ENCODE measurements around the gene ECEL1.
"Not testable (repeated sequence)": the region's sequence is repeated elsewhere in the genome, so short reads cannot be mapped to it uniquely, and the experiment has no call there.

Gene ECEL1

GRCh38 chr2:232458051-232458660, 29.5 kb downstream of the ECEL1 start:
- no peak for DNase-seq

- no peak for DNase-seq
Observed at GRCh38 chr2:232457121-232458011, 30.3 kb downstream of the ECEL1 start.

GRCh38 chr2:232456296-232457120, 31.1 kb downstream of the ECEL1 start:
- DNase-seq: no peak

GRCh38 chr2:232455426-232456255, 32.0 kb downstream of the ECEL1 start, which contains the start of gene ALPI:
Gene ALPI (plus strand): TSS chr2:232456153. CDS start chr2:232456200, 47 bp downstream.
- DNase-seq: no peak

GRCh38 chr2:232454630-232455029, 33.0 kb downstream of the ECEL1 start:
- DNase-seq: no peak

GRCh38 chr2:232451645-232452044, 36.0 kb downstream of the ECEL1 start:
- not testable (repeated sequence) for DNase-seq

- DNase-seq: no peak
Observed at GRCh38 chr2:232449964-232450363, 37.7 kb downstream of the ECEL1 start.

- no peak for DNase-seq
Observed at GRCh38 chr2:232448304-232448690, 39.3 kb downstream of the ECEL1 start.

- DNase-seq: no peak
Observed at GRCh38 chr2:232447638-232448303, 39.9 kb downstream of the ECEL1 start.

- DNase-seq: no peak
Observed at GRCh38 chr2:232447091-232447620, 40.5 kb downstream of the ECEL1 start.

- not testable (repeated sequence) for DNase-seq
Observed at GRCh38 chr2:232446266-232446777, 41.3 kb downstream of the ECEL1 start.

- not testable (repeated sequence) for DNase-seq
Observed at GRCh38 chr2:232445149-232445885, 42.3 kb downstream of the ECEL1 start.

- no peak for DNase-seq
Observed at GRCh38 chr2:232444409-232445148, 43.1 kb downstream of the ECEL1 start.

- not testable (repeated sequence) for DNase-seq
Observed at GRCh38 chr2:232443669-232444408, 43.8 kb downstream of the ECEL1 start.

GRCh38 chr2:232443047-232443446, 44.6 kb downstream of the ECEL1 start:
- DNase-seq: not testable (repeated sequence)

GRCh38 chr2:232442431-232442830, 45.2 kb downstream of the ECEL1 start:
- not testable (repeated sequence) for DNase-seq

- DNase-seq: not testable (repeated sequence)
Observed at GRCh38 chr2:232441922-232442321, 45.7 kb downstream of the ECEL1 start.

GRCh38 chr2:232441147-232441651, 46.4 kb downstream of the ECEL1 start:
- DNase-seq: no peak
